Tibial nerve (tissue), 4 donors: ENCODE results near the gene KCNH1. TPM values are rescaled to one million over a fixed set of nuclear protein-coding genes. Genes with fewer than 3 reads are reported as not detected.

ENCODE experiments used
- DNase-seq, 2 donors: peaks; one replicate each; pipeline ENCODE4 v3.0.0-alpha.2; 2019; ENCODE audit warnings: low spot score in 2 of 2
- H3K27ac ChIP-seq, 4 donors: fragments of 200-600 bp; sonication (generic) in 3 of 4; one replicate each; pipeline ENCODE4 v1.5.1; 2017 to 2019; ENCODE audit warnings: mild to moderate bottlenecking in 1 of 4
- H3K27me3 ChIP-seq, 2 donors: fragments of 200-600 bp; sonication (generic) in 1 of 2; one replicate each; pipeline versions ENCODE4 v1.5.1 to v1.6.0; 2017 to 2019
- H3K36me3 ChIP-seq, 3 donors: fragments of 200-600 bp; sonication (generic); one replicate each; pipeline ENCODE4 v1.5.1; 2018 to 2019
- H3K4me1 ChIP-seq, 4 donors: fragments of 200-600 bp; sonication (generic) in 3 of 4; one replicate each; pipeline ENCODE4 v1.5.1; 2017 to 2019
- H3K4me3 ChIP-seq, 4 donors: fragments of 200-600 bp; sonication (generic) in 3 of 4; one replicate each; pipeline ENCODE4 v1.5.1; 2017 to 2019; ENCODE audit warnings: mild to moderate bottlenecking in 1 of 4, moderate library complexity in 1 of 4
- H3K9me3 ChIP-seq, 4 donors: fragments of 200-600 bp; sonication (generic) in 3 of 4; one replicate each; pipeline ENCODE4 v1.5.1; 2017 to 2019
- CTCF ChIP-seq, 5 experiments: fragments of 200-600 bp in 3 of 5; fragments of 450-650 bp in 2 of 5; sonication (generic) in 3 of 5; IDR thresholded peaks; one replicate each; pipeline ENCODE4 v1.5.1; 2016 to 2019; ENCODE audit warnings: antibody characterized with exemption in 5 of 5, mild to moderate bottlenecking in 3 of 5, moderate library complexity in 2 of 5
- EP300 ChIP-seq, 2 donors: sonication (generic); formaldehyde crosslinking; IDR thresholded peaks; one replicate each; pipeline ENCODE4 v1.6.1; 2017; ENCODE audit warnings: antibody characterized with exemption in 2 of 2, mild to moderate bottlenecking in 1 of 2
- POLR2A ChIP-seq, 2 donors: fragments of 450-650 bp; IDR thresholded peaks; one replicate each; pipeline ENCODE4 v1.6.1; 2017; ENCODE audit warnings: antibody characterized with exemption in 2 of 2, mild to moderate bottlenecking in 2 of 2, moderate library complexity in 2 of 2
- WGBS, 2 donors: methylation state at CpG; one replicate each; pipeline ENCODE4 v1.1.5; 2018; 5-methylcytosine and 5-hydroxymethylcytosine counted together
- total RNA-seq, 4 donors: library from RNA; depleted of rRNA; stranded (reverse); fragments of >200 nt; gene quantifications; one replicate each; pipeline ENCODE4 v1.1.0, GENCODE V29; 2016

Gene KCNH1
- total RNA-seq, 4 donors from 2014 or later, result 1.9 to 10.0 (median 3.6) TPM

- Histone ChIP-seq H3K4me1 (no peaks in the 10 kb centered on the region), H3K36me3 (no peaks in the 10 kb centered on the region), H3K27me3 (no peaks in the 10 kb centered on the region), H3K9me3 (no peaks in the 10 kb centered on the region), H3K27ac (no peak overlapping the region), H3K4me3 (no peak overlapping the region)
- TF ChIP-seq EP300 (IDR thresholded peaks at IDR 0.05) (no peak), CTCF (IDR thresholded peaks at IDR 0.05) (no peak), POLR2A (IDR thresholded peaks at IDR 0.05) (no peak)
- DNase-seq, result no peak
- 83% methylated on average over 3 of the region's 3 CpGs for WGBS, 2 donors
Observed at GRCh38 chr1:210631399-210631798, 502.5 kb downstream of the KCNH1 start.

GRCh38 chr1:210629276-210629675 lies 504.7 kb downstream of the KCNH1 start:
- Histone ChIP-seq H3K4me3 (no peak overlapping the region), H3K4me1 (no peaks in the 10 kb centered on the region), H3K9me3 (no peaks in the 10 kb centered on the region), H3K36me3 (peaks cover 0 to 2% (median 0%) of the 10 kb centered on the region in 3 donors), H3K27ac (no peak overlapping the region), H3K27me3 (no peaks in the 10 kb centered on the region)
- DNase-seq, result no peak
- TF ChIP-seq POLR2A (IDR thresholded peaks at IDR 0.05), result no peak
- no peak for TF ChIP-seq CTCF (IDR thresholded peaks at IDR 0.05)
- TF ChIP-seq EP300 (IDR thresholded peaks at IDR 0.05), result no peak
- 82 to 88% methylated on average over 2 of the region's 2 CpGs for WGBS, 2 donors

- TF ChIP-seq CTCF (IDR thresholded peaks at IDR 0.05) (no peak), EP300 (IDR thresholded peaks at IDR 0.05) (no peak), POLR2A (IDR thresholded peaks at IDR 0.05) (no peak)
- H3K9me3 ChIP-seq, result no peaks in the 10 kb centered on the region
- DNase-seq, result no peak
- H3K36me3 ChIP-seq, result peaks cover 0 to 5% (median 0%) of the 10 kb centered on the region in 3 donors
- H3K27ac ChIP-seq, result no peak overlapping the region
- no peaks in the 10 kb centered on the region for H3K27me3 ChIP-seq
- no peaks in the 10 kb centered on the region for H3K4me1 ChIP-seq
- no peak overlapping the region for H3K4me3 ChIP-seq
Observed at GRCh38 chr1:210627755-210628154, 506.2 kb downstream of the KCNH1 start.

Other genes starting within 250 kb of the KCNH1 start
- gene RCOR3, start 125.2 kb upstream of the KCNH1 start, total RNA-seq, result 10 to 100 TPM; 40.4 to 57.1 (median 55.4) TPM
- gene TRAF5, start 192.7 kb upstream of the KCNH1 start, total RNA-seq, result 10 to 100 TPM; 12.0 to 18.6 (median 15.6) TPM